Umbilical cord (tissue), 2 donors: Measurements from ENCODE around the gene SPOCK1. TPM values are rescaled to one million over a fixed set of nuclear protein-coding genes. Genes with fewer than 3 reads are reported as not detected.
"Not testable (repeated sequence)": the region's sequence is repeated elsewhere in the genome, so short reads cannot be mapped to it uniquely, and the experiment has no call there.

Experiments used
- DNase-seq: peaks from one replicate; pipeline ENCODE4 v3.0.0-alpha.2; 2015; ENCODE audit warnings: low spot score
- total RNA-seq: library from RNA; depleted of rRNA; stranded (reverse); fragments of >200 nt; gene quantifications from one replicate; pipeline ENCODE4 v1.2.3, GENCODE V29; 2014; ENCODE audit warnings: low replicate concordance; ENCODE audit not compliant: insufficient read depth

Gene SPOCK1
- total RNA-seq, 1 donor from 2014 or later: 28.4 TPM

GRCh38 chr5:137266186-137266585 lies 232.9 kb downstream of the SPOCK1 start:
- DNase-seq: no peak

DNA sequence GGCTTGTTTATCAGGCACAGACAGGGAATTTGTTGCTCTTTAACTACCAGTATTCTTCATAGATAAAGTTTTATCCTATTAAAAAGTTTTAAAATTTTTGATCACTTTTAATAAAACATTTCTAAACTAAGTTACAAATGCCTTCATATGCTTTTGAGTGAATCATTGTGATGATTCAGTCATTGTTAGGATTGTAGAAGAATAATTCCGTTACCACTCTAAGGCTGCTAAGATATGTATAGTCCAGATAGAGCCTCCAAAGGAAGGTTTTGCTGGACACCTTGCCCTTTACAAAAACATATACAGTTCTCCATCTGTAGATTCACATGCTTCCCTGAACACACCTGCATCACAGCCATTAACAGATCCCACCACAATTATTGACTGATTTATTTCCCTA lies 233.7 kb downstream of the SPOCK1 start:
- no peak for DNase-seq

- no peak for DNase-seq
These were observed 234.6 kb downstream of the SPOCK1 start for GRCh38 chr5:137264573-137264972.

GRCh38 chr5:137264041-137264440 lies 235.1 kb downstream of the SPOCK1 start:
- DNase-seq: no peak

GRCh38 chr5:137263371-137264005 lies 235.6 kb downstream of the SPOCK1 start:
- no peak for DNase-seq

GRCh38 chr5:137262818-137263217 lies 236.3 kb downstream of the SPOCK1 start:
- no peak for DNase-seq

DNA sequence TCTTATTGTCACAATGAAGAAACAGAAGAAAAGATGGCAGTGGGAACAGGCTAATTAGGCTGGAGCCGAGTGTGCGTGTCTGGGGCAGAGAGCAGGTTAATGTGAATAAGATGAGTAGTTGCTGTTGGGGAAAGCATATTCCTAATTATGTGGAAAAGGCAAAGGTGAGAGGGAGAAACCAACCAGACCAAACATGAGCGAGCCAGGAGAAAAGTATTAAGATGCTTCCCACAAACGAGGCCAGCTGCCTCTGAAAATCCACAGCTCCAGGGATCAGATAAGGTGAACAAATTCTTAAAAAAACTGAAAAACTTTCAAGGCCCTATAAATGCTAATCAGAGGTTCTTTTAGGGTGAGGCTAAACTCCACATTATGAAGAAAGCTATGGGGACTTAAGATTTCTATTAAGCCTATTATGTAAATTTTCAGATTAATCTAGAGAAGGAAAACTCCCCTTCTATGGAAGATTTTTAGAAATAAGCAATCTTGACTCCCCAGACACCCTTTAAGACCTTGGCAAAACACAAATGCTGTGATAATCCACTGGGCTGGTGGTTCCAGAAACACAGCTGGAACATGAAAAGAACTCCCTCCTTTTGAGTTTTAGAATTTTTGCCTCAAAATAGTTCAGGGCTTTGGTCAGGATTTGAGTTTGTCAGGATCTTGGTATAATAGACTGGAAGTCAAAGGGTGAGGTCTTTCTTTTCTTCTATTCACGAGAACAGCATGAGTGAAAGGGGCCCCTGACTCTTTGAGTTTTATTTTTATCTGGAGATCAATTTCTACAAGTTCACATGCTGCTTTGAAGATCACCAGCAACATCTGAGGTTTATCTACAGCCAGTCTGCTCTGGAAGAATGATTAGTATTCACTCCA lies 238.1 kb downstream of the SPOCK1 start:
- peak; percentile 94 for DNase-seq

DNA sequence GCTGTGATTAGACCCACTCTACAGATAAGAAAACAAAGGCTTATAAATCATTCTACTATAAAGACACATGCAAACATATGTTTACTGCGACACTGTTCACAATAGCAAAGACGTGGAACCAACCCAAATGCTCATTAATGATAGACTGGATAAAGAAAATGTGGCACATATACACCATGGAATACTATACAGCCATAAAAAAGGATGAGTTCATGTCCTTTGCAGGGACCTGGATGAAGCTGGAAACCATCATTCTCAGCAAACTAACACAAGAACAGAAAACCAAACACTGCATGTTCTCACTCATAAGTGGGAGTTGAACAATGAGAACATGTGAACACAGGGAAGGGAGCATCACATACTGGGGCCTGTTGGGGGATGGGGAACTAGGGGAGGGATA lies 240.0 kb downstream of the SPOCK1 start:
- not testable (repeated sequence) for DNase-seq

DNA sequence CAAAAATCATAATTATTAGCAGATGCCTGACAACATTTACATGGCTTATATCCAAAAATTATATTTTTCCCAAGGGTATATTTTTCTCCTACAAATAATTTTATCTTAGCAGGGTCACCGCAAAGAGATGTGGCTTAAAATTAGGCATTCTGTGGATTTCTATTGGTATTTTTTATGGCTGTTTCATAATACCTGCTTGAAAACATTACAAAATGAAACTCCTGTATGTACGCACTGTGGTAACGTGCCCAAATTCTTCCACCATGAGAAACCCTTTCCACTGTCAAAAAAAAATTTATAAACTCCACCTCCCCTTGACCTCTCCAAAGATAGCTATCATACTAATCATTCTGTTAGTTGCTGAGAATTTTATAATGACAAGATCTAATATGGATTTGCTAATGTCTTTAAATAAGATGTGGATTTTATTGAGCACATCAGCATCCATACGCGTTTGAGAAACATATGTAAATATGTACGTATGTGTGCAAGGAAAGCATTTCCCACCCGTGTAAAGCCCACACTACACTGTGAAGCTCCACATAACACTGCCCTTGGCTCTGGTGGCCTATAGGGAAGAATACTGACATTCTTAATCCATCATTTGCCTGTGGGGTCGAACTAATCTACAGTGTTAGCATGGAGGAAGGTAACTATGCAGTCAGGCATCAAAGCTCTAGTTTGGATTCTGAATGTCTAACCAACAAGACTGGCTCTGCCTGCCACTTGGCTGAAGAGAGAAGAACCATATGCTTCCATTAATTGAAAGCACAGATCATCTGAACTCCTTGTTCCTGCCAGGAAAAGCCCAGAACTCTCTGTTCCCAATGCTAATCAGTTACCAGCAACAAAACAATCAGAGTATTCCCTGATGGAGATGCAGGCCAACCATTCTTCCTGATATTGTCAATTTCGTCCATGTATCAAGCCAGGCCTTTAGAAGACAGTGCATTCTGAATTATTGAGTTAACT lies 244.7 kb downstream of the SPOCK1 start:
- no peak for DNase-seq

DNA sequence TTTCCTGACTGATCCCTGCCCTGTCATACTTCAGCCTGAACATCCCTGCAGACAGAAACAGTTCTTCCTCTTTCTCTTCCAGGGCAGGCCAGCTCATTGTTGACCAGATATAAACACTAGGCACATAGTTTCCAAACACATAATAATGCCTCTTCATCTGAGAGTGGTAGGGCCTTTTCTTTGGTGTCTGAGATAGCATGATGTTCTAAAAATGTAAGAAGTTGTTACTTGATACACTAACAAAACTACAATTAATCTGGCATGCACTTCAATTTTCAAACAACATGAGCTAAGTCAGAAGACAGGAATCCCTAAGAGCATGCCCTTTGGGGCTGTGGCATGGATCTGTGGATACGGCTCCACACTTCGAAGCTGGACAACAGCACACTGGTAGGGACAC lies 246.6 kb downstream of the SPOCK1 start:
- DNase-seq: peak; percentile 57

- DNase-seq: no peak
These were observed 248.7 kb downstream of the SPOCK1 start for GRCh38 chr5:137250421-137250820.

GRCh38 chr5:137248527-137248926 lies 250.6 kb downstream of the SPOCK1 start:
- no peak for DNase-seq

- no peak for DNase-seq
These were observed 253.7 kb downstream of the SPOCK1 start for GRCh38 chr5:137245438-137245837.

- no peak for DNase-seq
These were observed 258.8 kb downstream of the SPOCK1 start for GRCh38 chr5:137240285-137240684.

DNA sequence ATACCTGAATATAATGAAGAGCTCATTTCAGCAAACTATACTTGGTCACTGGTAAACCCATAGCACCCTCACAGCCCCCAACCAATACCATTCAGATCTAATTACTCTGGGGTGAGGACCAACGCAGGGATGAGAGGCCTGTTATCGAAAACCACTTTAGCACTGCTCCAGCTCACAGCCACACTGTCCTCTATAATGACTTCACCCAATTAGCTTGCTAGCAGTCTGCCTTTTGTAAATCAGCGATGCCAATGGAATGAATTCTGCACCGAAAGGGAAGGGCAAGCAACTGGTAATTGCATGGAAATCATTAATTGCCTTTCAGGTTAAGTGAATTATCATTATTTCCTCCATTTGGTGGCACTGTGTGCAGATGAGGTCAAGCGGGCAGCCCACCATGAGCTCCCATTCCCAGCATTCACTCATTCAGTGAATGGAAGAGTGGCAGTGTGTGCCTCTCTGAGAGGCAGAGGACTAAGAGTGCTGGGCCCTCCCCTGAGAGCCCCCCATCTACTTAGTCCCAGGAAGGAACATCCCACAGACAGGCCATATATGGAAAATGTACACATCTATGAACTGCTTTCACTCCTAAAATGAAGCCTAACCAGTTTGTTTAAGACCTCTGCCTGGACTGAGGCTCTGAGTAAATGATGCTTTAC lies 262.1 kb downstream of the SPOCK1 start:
- no peak for DNase-seq

DNA sequence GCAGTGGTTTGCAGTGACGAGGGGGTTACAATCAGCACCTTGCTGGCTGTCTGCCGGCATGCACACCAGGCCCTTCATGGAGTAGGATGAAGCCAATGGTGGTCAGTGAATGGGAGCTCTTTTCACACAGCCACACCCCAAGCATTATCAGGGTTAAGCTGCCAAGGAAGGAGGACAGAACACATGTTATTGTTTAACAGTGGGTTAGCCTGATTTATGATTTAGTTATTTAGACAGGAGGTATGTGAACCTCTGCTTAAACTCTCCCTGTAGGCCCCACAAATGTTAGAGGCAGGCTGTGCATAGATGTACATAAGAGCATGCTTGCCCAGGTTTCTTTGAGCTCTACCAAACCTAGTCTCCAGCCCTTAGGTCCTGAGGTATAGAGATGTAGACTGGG lies 262.9 kb downstream of the SPOCK1 start:
- DNase-seq: peak; percentile 42

- no peak for DNase-seq
These were observed 263.9 kb downstream of the SPOCK1 start for GRCh38 chr5:137234973-137235943.

GRCh38 chr5:137233726-137234125 lies 265.4 kb downstream of the SPOCK1 start:
- DNase-seq: no peak

- DNase-seq: not testable (repeated sequence)
These were observed 265.8 kb downstream of the SPOCK1 start for GRCh38 chr5:137233304-137233703.

DNA sequence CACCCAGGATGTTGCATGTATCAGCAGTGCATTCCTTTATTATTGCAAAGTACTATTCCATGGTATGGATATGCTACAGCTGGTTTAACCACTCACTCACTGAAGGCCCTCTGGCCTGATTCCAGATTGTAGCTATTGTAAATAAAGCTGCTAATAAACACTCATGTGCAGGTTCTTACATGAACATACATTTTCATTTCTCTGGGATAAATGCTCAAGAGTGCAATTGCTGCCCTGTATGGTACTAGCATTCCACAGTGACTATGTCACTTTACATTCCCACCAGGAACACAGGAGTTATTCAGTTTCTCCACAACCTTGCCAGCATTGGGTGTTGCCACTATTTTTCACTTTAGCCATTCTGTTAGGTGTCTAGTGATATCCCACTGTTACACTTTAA lies 267.6 kb downstream of the SPOCK1 start:
- DNase-seq: no peak
